NCI-H2196 treated with DMSO at 0.1 percent for 48 hours (cell line): ENCODE measurements around the gene OR52B6.
"Not testable (repeated sequence)": the region's sequence is repeated elsewhere in the genome, so short reads cannot be mapped to it uniquely, and the experiment has no call there.

ENCODE experiments used
- DNase-seq: peaks from one replicate; lab custom pipeline; 2025; ENCODE audit not compliant: unreplicated experiment; lab: John Stamatoyannopoulos, UW

OR52B6 gene

GRCh38 chr11:5593146-5593545 is 12.5 kb downstream of the OR52B6 start:
- no peak for DNase-seq

GRCh38 chr11:5596607-5597201 is 16.0 kb downstream of the OR52B6 start, which contains the start of gene TRIM6:
TRIM6 (plus strand) TSS chr11:5596637; CDS start chr11:5596898, 261 bp downstream.
- no peak for DNase-seq

GRCh38 chr11:5597953-5598352 is 17.3 kb downstream of the OR52B6 start:
- no peak for DNase-seq

GRCh38 chr11:5600374-5600851 is 19.7 kb downstream of the OR52B6 start:
- DNase-seq: no peak

GRCh38 chr11:5602791-5603190 is 22.1 kb downstream of the OR52B6 start:
- DNase-seq: not testable (repeated sequence)

- DNase-seq: no peak
Measured at GRCh38 chr11:5603326-5603725, 22.6 kb downstream of the OR52B6 start.

GRCh38 chr11:5604896-5605295 is 24.2 kb downstream of the OR52B6 start:
- DNase-seq: no peak

- no peak for DNase-seq
Measured at GRCh38 chr11:5605849-5606248, 25.2 kb downstream of the OR52B6 start.

GRCh38 chr11:5608808-5609207 is 28.1 kb downstream of the OR52B6 start:
- DNase-seq: no peak

GRCh38 chr11:5610446-5610845 is 29.8 kb downstream of the OR52B6 start:
- no peak for DNase-seq

GRCh38 chr11:5611627-5612026 is 30.9 kb downstream of the OR52B6 start:
- DNase-seq: no peak

- DNase-seq: no peak
Measured at GRCh38 chr11:5618807-5619206, 38.1 kb downstream of the OR52B6 start.

GRCh38 chr11:5620651-5621521 is 40.2 kb downstream of the OR52B6 start:
- DNase-seq: no peak

GRCh38 chr11:5621580-5621979 is 40.9 kb downstream of the OR52B6 start:
- no peak for DNase-seq

- DNase-seq: no peak
Measured at GRCh38 chr11:5622802-5623201, 42.1 kb downstream of the OR52B6 start.

GRCh38 chr11:5624489-5625279 is 44.0 kb downstream of the OR52B6 start, which contains the start of gene TRIM34:
TRIM34 (plus strand) TSS chr11:5625001; CDS start chr11:5632332, 7,331 bp downstream.
- DNase-seq: no peak

GRCh38 chr11:5625281-5625680 is 44.6 kb downstream of the OR52B6 start:
- no peak for DNase-seq

GRCh38 chr11:5626196-5626595 is 45.5 kb downstream of the OR52B6 start:
- DNase-seq: no peak

- DNase-seq: no peak
Measured at GRCh38 chr11:5631417-5631816, 50.7 kb downstream of the OR52B6 start.
